Activated CD4-positive, CD25-positive, alpha-beta regulatory T cell treated with anti-CD3 and anti-CD28 coated beads, Interleukin-2, amount 50 U/mL, for 72 hours (primary cell): ENCODE results near the gene PCARE.
"Not testable (repeated sequence)": the region's sequence is repeated elsewhere in the genome, so short reads cannot be mapped to it uniquely, and the experiment has no call there.

Experiments used
- DNase-seq: peaks from one replicate; pipeline ENCODE4 v3.0.0; 2021

Gene PCARE

DNA sequence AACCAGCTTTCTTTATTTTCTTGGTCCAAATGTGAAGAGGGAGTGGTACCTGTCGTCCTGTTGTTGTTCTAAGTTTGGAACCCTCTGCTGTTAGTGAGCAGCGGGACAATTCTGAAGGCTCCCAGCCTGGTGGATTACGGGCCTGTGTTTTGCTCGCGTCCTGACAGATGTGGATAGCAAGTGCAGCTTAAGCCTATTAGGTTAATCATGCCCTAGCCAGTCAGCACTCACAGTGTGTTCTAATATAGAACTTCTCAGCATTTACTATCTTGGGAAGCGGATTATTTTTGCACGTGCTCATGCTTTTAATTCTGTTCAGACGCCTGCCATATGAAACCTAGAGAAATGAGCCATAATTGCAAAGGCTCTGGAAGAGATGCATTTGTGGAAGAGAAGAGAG is at the start of gene PCARE:
TSS of gene PCARE (minus strand) at position 113 of the 400 bp plus-strand sequence. CDS start 262 bp downstream, outside the sequence.
- no peak for DNase-seq

DNA sequence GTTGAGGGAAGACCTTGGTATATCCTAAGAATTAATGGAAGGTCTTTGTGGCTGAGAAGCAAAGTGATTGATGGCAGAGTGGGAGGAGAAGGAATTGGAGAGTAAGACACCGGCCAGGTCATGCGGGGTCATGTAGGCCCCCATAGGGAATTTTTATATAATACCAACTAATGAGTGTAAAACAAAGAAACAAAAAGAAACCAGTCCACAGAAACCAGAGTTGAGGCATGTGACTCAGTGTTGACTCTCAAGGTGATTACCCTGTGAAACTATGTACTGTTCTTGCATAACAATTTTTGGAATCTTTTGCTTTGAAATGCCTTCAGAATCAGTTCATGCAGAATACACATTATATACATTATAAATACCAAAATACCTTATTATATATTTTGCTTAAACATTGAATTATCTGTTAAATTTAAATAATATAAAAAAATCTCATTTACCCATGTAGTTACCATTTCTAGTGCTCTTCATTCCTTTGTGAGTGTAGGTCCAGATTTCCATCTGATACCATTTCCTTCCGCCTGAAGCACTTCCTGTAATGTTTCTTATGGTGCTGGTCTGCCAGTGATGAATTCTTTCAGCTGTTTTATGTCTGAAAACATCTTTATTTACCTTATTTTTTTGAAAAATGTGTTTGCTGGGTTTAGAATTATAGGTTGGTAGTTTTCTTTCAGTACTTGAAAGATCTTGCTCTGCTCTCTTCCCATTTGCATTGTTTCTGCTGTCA is 49.5 kb upstream of the PCARE start:
- DNase-seq = no peak

DNA sequence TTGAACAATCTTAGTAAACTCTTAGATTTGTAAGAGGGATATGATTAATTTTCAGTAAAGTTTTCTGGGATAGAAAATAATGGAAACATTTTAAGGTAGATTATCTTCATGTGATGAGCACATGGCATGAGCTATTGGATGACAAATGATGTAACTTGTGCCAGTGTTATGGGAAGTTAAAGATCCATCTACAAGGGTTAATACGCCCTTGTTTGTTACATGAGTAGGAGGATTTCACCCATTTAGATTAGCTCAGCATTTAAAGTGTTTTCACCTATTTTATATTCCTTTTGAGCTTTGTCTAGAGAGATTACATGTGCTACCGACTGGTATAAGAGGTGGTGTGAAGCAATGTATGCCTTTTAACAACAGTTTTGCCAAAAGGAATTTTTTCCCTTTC is 46.5 kb upstream of the PCARE start:
- DNase-seq = no peak

DNA sequence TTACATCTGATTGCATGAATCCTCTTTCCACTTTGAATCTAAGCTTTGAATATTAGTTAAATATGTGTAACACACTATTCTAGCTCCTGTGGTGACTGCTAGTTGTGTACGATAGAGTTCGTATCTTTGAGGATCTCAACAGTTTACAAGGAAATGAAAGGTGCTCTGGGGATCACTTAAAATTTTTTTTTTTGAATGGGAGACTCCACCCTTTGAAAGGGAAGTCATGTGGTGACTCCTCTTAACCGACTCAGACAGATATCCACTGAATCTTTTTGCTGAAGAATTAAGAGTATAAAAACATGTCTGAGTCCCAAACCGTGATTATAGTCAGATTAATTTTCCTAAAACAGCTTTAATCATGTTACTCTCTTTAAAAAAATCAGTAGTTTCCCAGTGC is 44.9 kb upstream of the PCARE start:
- no peak for DNase-seq

- DNase-seq = no peak
These were observed 43.4 kb upstream of the PCARE start for GRCh38 chr2:29117636-29118303.

DNA sequence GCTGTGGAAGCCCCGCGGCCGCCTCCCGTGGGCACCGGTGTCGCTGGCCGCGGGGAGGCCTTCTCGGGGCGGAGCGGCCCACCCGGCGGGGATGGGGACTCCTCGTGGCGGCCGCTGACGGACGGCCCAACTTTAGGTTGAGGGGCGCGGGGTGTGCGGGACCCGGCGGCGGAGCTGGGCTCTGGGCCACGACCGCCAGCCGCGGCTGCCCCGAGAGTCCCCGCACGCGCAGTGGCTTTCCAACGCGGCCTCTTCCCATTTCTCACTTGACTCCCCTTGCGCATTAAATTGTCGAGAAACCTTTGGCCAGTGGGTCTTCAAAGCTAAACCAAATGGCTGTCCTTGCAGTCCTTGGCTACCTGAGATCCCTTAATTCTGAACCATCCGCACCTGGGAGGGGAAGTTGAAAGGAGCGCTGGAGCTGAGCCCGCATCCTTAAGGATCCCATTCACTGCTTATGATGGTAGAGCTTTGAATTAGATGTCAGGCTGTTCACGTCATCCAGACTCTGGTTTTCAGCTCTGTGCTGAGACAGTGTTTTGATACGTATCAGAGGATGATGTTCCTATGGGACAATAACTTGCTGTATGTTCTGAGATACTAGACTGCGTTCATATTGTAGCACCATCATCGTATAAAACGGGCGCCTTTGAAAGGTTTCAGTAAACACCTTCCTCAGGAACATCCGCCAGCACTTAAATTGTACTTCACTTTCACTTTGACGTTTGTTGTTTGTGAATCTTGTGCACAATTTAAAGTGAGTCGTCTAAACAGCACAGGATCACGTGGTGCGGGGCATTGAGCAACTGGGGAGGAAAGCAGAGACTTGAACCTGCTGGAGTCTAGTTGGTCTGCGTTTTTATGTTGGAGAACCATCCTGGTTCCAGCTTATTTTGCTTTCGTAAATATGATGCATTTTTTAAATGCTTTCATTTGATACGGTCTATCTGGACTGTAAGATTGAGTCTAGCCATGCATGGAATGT is 41.8 kb upstream of the PCARE start:
- DNase-seq = peak; percentile 62

DNA sequence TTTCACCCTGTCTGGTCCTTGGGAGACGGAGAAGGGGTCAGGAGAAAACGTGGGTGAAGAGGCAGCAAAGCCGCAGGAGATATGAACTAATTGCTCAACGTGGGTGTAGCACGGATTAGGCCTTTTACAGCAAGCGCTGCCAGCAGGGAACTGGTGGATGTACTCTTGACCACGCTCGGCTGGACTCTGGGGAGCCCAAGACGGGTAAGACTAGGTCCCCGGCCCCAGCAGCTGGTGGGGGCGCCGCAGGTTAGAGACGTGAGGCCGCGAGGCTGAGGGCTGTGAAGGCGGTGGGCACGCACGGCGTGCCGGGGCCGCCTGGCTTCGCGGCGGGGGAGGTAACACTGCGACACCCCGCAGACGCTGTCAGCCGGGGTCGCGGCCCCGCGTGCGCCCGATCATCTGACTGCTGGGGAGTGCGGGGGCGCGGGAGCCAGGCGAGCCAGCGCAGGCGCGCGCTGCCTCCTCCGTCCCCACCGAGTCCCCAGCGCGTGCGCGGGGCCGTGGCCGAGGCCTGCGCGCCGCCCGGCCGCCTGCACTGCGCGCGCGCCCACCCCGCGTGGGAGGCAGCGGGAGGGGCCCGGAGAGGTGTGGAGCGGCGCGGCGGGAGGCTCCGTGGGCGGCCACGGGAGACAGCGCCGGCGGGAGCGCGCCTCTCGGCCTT is 40.8 kb upstream of the PCARE start, which contains the start of gene CLIP4:
TSS of gene CLIP4 (plus strand) at position 470 of the 664 bp plus-strand sequence. CDS start 5,974 bp downstream, outside the sequence.
- peak; percentile 73 for DNase-seq

DNA sequence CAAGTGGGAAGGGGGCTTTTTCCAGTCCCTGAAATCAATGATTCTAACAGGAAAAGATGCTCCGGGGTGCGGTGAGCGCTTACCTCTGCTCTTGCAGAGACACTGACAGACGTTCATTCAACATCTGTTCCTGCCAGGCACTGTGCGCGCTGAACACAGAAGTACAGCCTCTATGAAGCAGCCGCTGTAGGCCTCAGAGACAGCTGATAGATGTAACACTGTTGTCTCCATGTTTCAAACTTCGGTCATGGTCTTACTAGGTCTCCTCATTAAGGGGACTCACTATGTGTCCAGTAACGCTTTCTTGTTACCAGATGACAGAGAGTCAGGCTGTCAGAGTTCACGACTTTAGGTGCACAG is 40.2 kb upstream of the PCARE start:
- no peak for DNase-seq

- no peak for DNase-seq
These were observed 39.6 kb upstream of the PCARE start for GRCh38 chr2:29113891-29114321.

- DNase-seq = no peak
These were observed 38.8 kb upstream of the PCARE start for GRCh38 chr2:29113027-29113686.

DNA sequence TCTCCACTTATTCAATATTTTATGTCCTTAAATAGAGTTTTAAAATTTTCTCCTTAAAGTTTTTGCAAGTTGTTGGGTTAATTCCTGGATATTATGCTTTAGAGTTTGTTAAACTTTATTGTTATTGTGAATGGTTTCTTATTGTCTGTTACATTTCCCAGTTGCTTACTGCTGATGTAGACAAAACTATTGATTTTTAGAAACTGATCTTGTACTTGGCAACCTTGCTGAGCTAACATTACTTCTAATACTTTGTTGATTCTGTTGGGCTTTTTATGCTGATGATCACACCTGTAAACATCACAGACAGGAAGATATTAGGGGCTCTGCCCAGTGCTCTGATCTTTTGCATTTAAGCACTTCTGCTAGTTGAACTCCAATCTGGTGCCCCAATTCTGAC is 38.1 kb upstream of the PCARE start:
- DNase-seq = no peak

- DNase-seq = no peak
These were observed 36.7 kb upstream of the PCARE start for GRCh38 chr2:29110916-29111535.

- no peak for DNase-seq
These were observed 34.9 kb upstream of the PCARE start for GRCh38 chr2:29109246-29109645.

GRCh38 chr2:29108225-29108624 is 33.9 kb upstream of the PCARE start:
- no peak for DNase-seq

DNA sequence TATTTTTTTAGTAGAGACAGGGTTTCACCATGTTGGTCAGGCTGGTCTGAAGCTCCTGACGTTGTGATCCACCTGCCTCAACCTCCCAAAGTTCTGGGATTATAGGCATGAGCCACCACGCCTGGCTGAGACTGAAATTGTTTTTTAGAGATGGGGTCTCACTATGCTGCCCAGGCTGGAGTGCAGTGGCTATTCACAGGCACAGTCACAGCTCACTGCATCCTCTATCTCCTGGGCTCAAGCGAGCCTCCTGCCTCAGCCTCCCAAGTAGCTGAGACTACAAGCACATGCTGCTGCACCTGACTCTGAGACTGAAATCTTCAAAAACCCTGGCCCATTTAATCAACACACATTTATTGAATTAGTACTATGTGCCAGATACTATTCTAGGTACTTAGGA is 33.2 kb upstream of the PCARE start:
- not testable (repeated sequence) for DNase-seq

DNA sequence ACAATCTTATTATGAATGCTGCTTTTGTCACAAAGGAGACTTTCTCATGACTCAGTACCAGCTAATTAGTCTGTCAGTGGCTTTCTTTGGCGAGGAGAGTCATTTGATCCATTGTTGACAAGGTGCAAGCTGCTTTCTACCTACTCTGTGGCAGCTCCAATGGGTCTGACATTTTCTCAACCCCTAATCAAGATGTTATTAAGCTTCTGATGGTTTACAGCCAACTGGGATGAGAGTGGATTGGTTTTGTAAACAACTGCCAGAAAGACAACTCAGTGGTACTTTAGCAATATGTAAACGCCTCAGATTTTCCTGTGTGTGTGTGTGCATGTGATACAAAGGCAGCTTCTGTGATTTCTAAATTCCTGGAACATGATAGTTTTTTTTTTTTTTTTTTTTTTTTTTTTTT is 32.7 kb upstream of the PCARE start:
- DNase-seq = no peak

GRCh38 chr2:29106256-29106655 is 31.9 kb upstream of the PCARE start:
- no peak for DNase-seq

- DNase-seq = no peak
These were observed 31.1 kb upstream of the PCARE start for GRCh38 chr2:29105375-29105774.

DNA sequence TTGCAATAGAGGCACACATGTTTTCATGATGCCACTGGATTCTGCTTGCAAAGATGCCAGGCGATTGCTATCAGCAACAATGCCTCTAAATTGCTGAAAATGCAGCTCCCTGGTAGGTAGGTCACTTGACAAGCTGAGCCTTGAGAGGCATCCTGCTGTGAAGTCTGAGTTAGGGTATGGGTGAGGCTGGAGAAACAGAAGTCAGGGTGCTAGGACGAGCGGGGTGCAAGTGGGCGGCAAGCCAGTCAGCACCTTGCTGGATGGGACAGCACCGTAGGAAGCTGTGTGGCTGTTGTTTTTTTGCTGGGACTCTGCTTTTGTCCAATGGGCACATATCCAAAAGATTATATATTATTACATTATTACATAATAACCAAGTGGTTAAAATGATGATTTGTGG is 30.4 kb upstream of the PCARE start:
- DNase-seq = no peak

- no peak for DNase-seq
These were observed 26.2 kb upstream of the PCARE start for GRCh38 chr2:29100564-29100963.

- no peak for DNase-seq
These were observed 23.2 kb upstream of the PCARE start for GRCh38 chr2:29097569-29097968.

- no peak for DNase-seq
These were observed 22.6 kb upstream of the PCARE start for GRCh38 chr2:29096969-29097368.
